GM20000 (cell line): Measurements from ENCODE around the gene SHROOM4.

Experiments
- DNase-seq: peaks from one replicate; pipeline ENCODE4 v3.0.0; 2012; ENCODE audit warnings: low spot score
- CTCF ChIP-seq: IDR thresholded peaks from 2 replicates; pipeline ENCODE4 v1.5.1; 2012; ENCODE audit warnings: mild to moderate bottlenecking, control low read depth; ENCODE audit errors: extremely low read depth, missing control alignments

Gene SHROOM4

GRCh38 chrX:50839730-50840129 lies 25.7 kb upstream of the SHROOM4 start:
- no peak for TF ChIP-seq CTCF
- DNase-seq = no peak

GRCh38 chrX:50838820-50839600 lies 25.0 kb upstream of the SHROOM4 start:
- TF ChIP-seq CTCF = no peak
- no peak for DNase-seq

GRCh38 chrX:50827996-50828395 lies 14.0 kb upstream of the SHROOM4 start:
- no peak for TF ChIP-seq CTCF
- DNase-seq = no peak

- TF ChIP-seq CTCF = no peak
Measured at GRCh38 chrX:50825825-50826224, 11.8 kb upstream of the SHROOM4 start.

GRCh38 chrX:50818986-50819385 lies 5.0 kb upstream of the SHROOM4 start:
- no peak for DNase-seq
- TF ChIP-seq CTCF = no peak

More at GRCh38 chrX:50825825-50826224, 11.8 kb upstream of the SHROOM4 start:
- no peak for DNase-seq

GRCh38 chrX:50815120-50815519 lies 1.1 kb upstream of the SHROOM4 start:
- no peak for TF ChIP-seq CTCF

GRCh38 chrX:50814701-50815100 lies 707 bp upstream of the SHROOM4 start:
- no peak for TF ChIP-seq CTCF
- DNase-seq = no peak

More at GRCh38 chrX:50815120-50815519, 1.1 kb upstream of the SHROOM4 start:
- no peak for DNase-seq
